ENCODE measurements around the gene LPCAT1. TPM values are rescaled to one million over a fixed set of nuclear protein-coding genes. Genes with fewer than 3 reads are reported as not detected.

Gene LPCAT1
- total RNA-seq, 1 donor from 2014 or later = 41.9 TPM

DNA sequence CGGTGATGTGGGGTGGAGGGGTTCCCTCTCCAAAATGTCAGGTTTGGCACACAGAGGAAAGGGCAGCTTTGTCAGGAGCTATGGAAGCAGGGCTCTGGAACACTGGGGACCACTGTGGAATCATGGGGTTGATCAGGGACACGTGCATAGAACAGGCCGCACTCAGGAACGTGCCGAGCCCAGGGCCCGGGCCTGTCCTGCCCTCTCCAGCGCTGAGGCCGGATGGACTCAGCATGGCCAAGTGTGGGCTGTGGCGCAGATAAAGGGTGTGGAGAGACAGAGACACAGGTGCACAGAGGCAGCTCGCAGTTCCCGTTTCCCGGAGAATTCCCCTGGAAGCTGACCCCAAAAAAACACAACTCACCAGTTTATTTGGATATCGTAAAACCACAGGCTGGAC, 40.7 kb downstream of the LPCAT1 start:
- no peak for FAIRE-seq
- Histone ChIP-seq H3K9ac (ENCODE audit: low read length) (no peak overlapping the region), H3K4me1 (ENCODE audit: insufficient read depth, low read length) (no peaks in the 10 kb centered on the region), H3K4me3 (ENCODE audit: insufficient read depth, low read depth, low read length) (no peak overlapping the region), H3K9me3 (ENCODE audit: insufficient read depth, low read depth, low read length) (no peaks in the 10 kb centered on the region), H3K36me3 (ENCODE audit: insufficient read depth, low read length) (peaks cover 3% of the 10 kb centered on the region), H2AFZ (ENCODE audit: low read depth, low read length) (no peak overlapping the region), H3K4me2 (ENCODE audit: low read length) (no peak overlapping the region), H3K27ac (ENCODE audit: low read depth, low read length) (no peak overlapping the region), H3K79me2 (ENCODE audit: insufficient read depth, low read length) (no peaks in the 10 kb centered on the region), H3K27me3 (ENCODE audit: insufficient read depth, low read length) (no peaks in the 10 kb centered on the region), H4K20me1 (ENCODE audit: insufficient read depth, low read length) (peaks cover 52% of the 10 kb centered on the region)
- H3K27ac Mint-ChIP-seq (ENCODE audit: unreplicated experiment) = peak overlapping the region; percentile 4
- H3K4me1 Mint-ChIP-seq (ENCODE audit: low read depth, unreplicated experiment) = peaks cover 1% of the 10 kb centered on the region
- no peak for TF ChIP-seq CTCF (IDR thresholded peaks at IDR 0.05; ENCODE audit: insufficient read depth, low read depth, low read length)
- no peak for TF ChIP-seq EZH2 (IDR thresholded peaks at IDR 0.05; ENCODE audit: insufficient read depth, low read length)
- peaks cover 6% of the 10 kb centered on the region for H3K36me3 Mint-ChIP-seq (ENCODE audit: low read depth, unreplicated experiment)
- no peaks in the 10 kb centered on the region for H3K27me3 Mint-ChIP-seq (ENCODE audit: low read depth, unreplicated experiment)
- H3K4me3 Mint-ChIP-seq (ENCODE audit: unreplicated experiment) = no peak overlapping the region
- H3K9me3 Mint-ChIP-seq (ENCODE audit: unreplicated experiment) = no peaks in the 10 kb centered on the region
- no peak for DNase-seq (ENCODE audit: low read depth)

GRCh38 chr5:1481959-1482331, 41.8 kb downstream of the LPCAT1 start:
- H3K79me2 ChIP-seq (ENCODE audit: insufficient read depth, low read length) = no peaks in the 10 kb centered on the region
- DNase-seq (ENCODE audit: low read depth) = no peak
- no peaks in the 10 kb centered on the region for H3K9me3 ChIP-seq (ENCODE audit: insufficient read depth, low read depth, low read length)
- H3K4me3 ChIP-seq (ENCODE audit: insufficient read depth, low read depth, low read length) = no peak overlapping the region
- H4K20me1 ChIP-seq (ENCODE audit: insufficient read depth, low read length) = peaks cover 56% of the 10 kb centered on the region
- no peaks in the 10 kb centered on the region for H3K27me3 ChIP-seq (ENCODE audit: insufficient read depth, low read length)
- H3K4me2 ChIP-seq (ENCODE audit: low read length) = no peak overlapping the region
- Mint-ChIP-seq H3K4me3 (ENCODE audit: unreplicated experiment) (no peak overlapping the region), H3K4me1 (ENCODE audit: low read depth, unreplicated experiment) (no peaks in the 10 kb centered on the region), H3K36me3 (ENCODE audit: low read depth, unreplicated experiment) (peaks cover 9% of the 10 kb centered on the region), H3K9me3 (ENCODE audit: unreplicated experiment) (no peaks in the 10 kb centered on the region), H3K27me3 (ENCODE audit: low read depth, unreplicated experiment) (no peaks in the 10 kb centered on the region), H3K27ac (ENCODE audit: unreplicated experiment) (no peak overlapping the region)
- H3K36me3 ChIP-seq (ENCODE audit: insufficient read depth, low read length) = peaks cover 9% of the 10 kb centered on the region
- H2AFZ ChIP-seq (ENCODE audit: low read depth, low read length) = no peak overlapping the region
- no peak overlapping the region for H3K9ac ChIP-seq (ENCODE audit: low read length)
- H3K4me1 ChIP-seq (ENCODE audit: insufficient read depth, low read length) = no peaks in the 10 kb centered on the region
- H3K27ac ChIP-seq (ENCODE audit: low read depth, low read length) = no peak overlapping the region
- FAIRE-seq = no peak
- no peak for TF ChIP-seq EZH2 (IDR thresholded peaks at IDR 0.05; ENCODE audit: insufficient read depth, low read length)
- no peak for TF ChIP-seq CTCF (IDR thresholded peaks at IDR 0.05; ENCODE audit: insufficient read depth, low read depth, low read length)

DNA sequence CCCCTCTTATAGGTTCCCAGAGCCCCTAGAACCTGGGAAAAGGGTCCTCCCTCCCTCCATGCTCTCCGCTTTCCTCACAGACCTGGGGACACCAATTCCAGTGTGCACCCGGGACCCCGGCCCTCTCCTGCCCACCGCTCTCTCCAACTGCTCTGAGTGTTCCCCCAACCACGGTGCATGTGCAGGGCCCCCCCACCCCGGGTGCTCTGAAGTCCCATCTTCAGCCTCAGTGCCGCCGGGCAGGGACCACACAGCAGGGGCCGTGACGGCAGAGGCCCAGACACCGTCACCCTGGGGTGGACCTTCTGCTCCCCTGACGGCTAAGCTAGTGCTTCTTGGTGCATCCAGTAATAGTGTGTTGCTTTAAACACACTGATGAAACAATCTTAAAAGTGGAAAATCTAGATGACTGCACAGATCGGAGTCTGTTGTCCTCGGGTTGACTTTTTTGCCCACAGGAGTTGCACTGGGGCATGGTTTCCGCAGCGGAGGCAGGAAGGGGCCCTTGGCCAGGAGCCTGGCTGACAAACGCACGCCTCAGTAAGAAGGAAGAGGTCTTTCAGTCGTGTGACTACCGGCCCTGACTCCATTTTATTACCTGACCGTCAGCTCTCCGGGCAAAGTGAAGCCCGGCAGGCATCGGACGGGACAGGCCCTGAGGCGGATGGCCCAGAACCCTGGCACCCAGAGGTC, 42.3 kb downstream of the LPCAT1 start:
- H3K36me3 Mint-ChIP-seq (ENCODE audit: low read depth, unreplicated experiment) = peaks cover 10% of the 10 kb centered on the region
- H3K27me3 ChIP-seq (ENCODE audit: insufficient read depth, low read length) = no peaks in the 10 kb centered on the region
- H3K27ac ChIP-seq (ENCODE audit: low read depth, low read length) = no peak overlapping the region
- peaks cover 9% of the 10 kb centered on the region for H3K36me3 ChIP-seq (ENCODE audit: insufficient read depth, low read length)
- no peak overlapping the region for H3K4me3 Mint-ChIP-seq (ENCODE audit: unreplicated experiment)
- H3K4me2 ChIP-seq (ENCODE audit: low read length) = no peak overlapping the region
- TF ChIP-seq EZH2 (IDR thresholded peaks at IDR 0.05; ENCODE audit: insufficient read depth, low read length) (no peak), CTCF (IDR thresholded peaks at IDR 0.05; ENCODE audit: insufficient read depth, low read depth, low read length) (no peak)
- FAIRE-seq = no peak
- no peak overlapping the region for H3K9ac ChIP-seq (ENCODE audit: low read length)
- no peak for DNase-seq (ENCODE audit: low read depth)
- H2AFZ ChIP-seq (ENCODE audit: low read depth, low read length) = no peak overlapping the region
- no peaks in the 10 kb centered on the region for H3K9me3 Mint-ChIP-seq (ENCODE audit: unreplicated experiment)
- H3K4me1 Mint-ChIP-seq (ENCODE audit: low read depth, unreplicated experiment) = no peaks in the 10 kb centered on the region
- H4K20me1 ChIP-seq (ENCODE audit: insufficient read depth, low read length) = peaks cover 53% of the 10 kb centered on the region
- no peak overlapping the region for H3K27ac Mint-ChIP-seq (ENCODE audit: unreplicated experiment)
- H3K9me3 ChIP-seq (ENCODE audit: insufficient read depth, low read depth, low read length) = no peaks in the 10 kb centered on the region
- no peak overlapping the region for H3K4me3 ChIP-seq (ENCODE audit: insufficient read depth, low read depth, low read length)
- no peaks in the 10 kb centered on the region for H3K27me3 Mint-ChIP-seq (ENCODE audit: low read depth, unreplicated experiment)
- no peaks in the 10 kb centered on the region for H3K4me1 ChIP-seq (ENCODE audit: insufficient read depth, low read length)
- H3K79me2 ChIP-seq (ENCODE audit: insufficient read depth, low read length) = no peaks in the 10 kb centered on the region
